ENCODE measurements around the gene HAL. TPM values are rescaled to one million over a fixed set of nuclear protein-coding genes. Genes with fewer than 3 reads are reported as not detected.

The HAL gene
- total RNA-seq, 1 donor from 2014 or later, result 2.5 TPM

- H3K9me3 Mint-ChIP-seq, result no peaks in the 10 kb centered on the region
- no peak for ATAC-seq (ENCODE audit: low read depth)
Observed at GRCh38 chr12:96028538-96028937, 32.4 kb upstream of the HAL start.

DNA sequence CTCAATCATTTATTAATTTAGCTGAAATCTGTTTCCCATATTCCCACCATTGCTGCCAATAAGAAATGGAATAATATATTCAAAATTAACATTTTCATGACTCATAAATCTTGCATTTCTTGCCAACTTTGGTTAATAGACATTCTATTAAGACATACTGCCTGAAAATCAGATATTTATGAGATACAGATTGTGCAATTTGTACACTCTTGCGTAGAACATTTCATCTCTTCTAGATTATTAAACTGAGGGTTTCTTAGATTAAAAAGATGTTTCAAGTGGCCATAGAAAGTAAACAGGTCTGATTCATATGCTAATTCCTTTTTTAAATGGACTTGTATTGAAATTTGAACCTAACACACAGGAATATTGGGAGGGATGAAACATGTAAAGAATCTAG lies 30.2 kb upstream of the HAL start:
- peaks cover 68% of the 10 kb centered on the region for H3K36me3 Mint-ChIP-seq (ENCODE audit: low read depth)
- TF ChIP-seq, protein P1, sequence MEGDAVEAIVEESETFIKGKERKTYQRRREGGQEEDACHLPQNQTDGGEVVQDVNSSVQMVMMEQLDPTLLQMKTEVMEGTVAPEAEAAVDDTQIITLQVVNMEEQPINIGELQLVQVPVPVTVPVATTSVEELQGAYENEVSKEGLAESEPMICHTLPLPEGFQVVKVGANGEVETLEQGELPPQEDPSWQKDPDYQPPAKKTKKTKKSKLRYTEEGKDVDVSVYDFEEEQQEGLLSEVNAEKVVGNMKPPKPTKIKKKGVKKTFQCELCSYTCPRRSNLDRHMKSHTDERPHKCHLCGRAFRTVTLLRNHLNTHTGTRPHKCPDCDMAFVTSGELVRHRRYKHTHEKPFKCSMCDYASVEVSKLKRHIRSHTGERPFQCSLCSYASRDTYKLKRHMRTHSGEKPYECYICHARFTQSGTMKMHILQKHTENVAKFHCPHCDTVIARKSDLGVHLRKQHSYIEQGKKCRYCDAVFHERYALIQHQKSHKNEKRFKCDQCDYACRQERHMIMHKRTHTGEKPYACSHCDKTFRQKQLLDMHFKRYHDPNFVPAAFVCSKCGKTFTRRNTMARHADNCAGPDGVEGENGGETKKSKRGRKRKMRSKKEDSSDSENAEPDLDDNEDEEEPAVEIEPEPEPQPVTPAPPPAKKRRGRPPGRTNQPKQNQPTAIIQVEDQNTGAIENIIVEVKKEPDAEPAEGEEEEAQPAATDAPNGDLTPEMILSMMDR (IDR thresholded peaks at IDR 0.05), result no peak
- POLR2A ChIA-PET, result no interaction called here
- H3K27ac Mint-ChIP-seq, result no peak overlapping the region
- intact Hi-C loops (cut with micrococcal nuclease), result no loop called here
- CTCF ChIA-PET, result interaction anchor here (0.6 to 0.9 kb wide), 3 partner anchors 28 to 444 kb away, joined by 3 to 4 read pairs (median 3); no protein-coding TSS in a partner anchor
- ATAC-seq (ENCODE audit: low read depth), result no peak
- no peaks in the 10 kb centered on the region for H3K9me3 Mint-ChIP-seq
- no peak overlapping the region for H3K4me3 Mint-ChIP-seq
- peaks cover 33% of the 10 kb centered on the region for H3K4me1 Mint-ChIP-seq
- no peak for DNase-seq
- no peaks in the 10 kb centered on the region for H3K27me3 Mint-ChIP-seq

More at GRCh38 chr12:96028538-96028937, 32.4 kb upstream of the HAL start:
- intact Hi-C loops (cut with micrococcal nuclease), result no loop called here
- ChIA-PET POLR2A (no interaction called here), CTCF (no interaction called here)
- no peaks in the 10 kb centered on the region for H3K27me3 Mint-ChIP-seq
- H3K27ac Mint-ChIP-seq, result no peak overlapping the region
- no peak overlapping the region for H3K4me3 Mint-ChIP-seq
- TF ChIP-seq, protein P1 (IDR thresholded peaks at IDR 0.05), result no peak
- H3K36me3 Mint-ChIP-seq (ENCODE audit: low read depth), result peaks cover 51% of the 10 kb centered on the region
- peaks cover 38% of the 10 kb centered on the region for H3K4me1 Mint-ChIP-seq
- no peak for DNase-seq

DNA sequence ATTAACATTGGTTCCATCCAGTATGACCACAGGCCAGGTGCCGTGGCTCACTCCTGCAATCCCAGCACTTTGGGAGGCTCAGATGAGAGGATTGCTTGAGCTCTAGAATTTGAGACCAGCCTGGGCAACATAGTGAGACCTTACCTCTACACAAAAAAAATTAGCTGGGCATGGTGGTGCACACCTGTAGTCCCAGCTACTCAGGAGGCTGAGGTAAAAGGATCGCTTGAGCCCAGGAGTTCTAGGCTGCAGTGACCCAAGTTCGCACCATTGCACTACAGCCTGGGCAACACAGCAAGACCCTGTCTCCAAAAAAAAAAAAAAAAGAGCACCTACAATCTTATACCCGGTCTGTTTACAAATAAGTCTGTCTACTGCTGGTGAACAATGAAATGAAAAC lies 29.4 kb upstream of the HAL start:
- Mint-ChIP-seq H3K27me3 (no peaks in the 10 kb centered on the region), H3K36me3 (ENCODE audit: low read depth) (peaks cover 68% of the 10 kb centered on the region), H3K4me1 (peaks cover 36% of the 10 kb centered on the region), H3K4me3 (no peak overlapping the region), H3K9me3 (no peaks in the 10 kb centered on the region), H3K27ac (no peak overlapping the region)
- ATAC-seq (ENCODE audit: low read depth), result no peak
- CTCF ChIA-PET, result interaction anchor here (0.6 kb wide), 1 partner anchor 390 kb away, joined by 4 read pairs; no protein-coding TSS in a partner anchor
- no peak for DNase-seq
- POLR2A ChIA-PET, result interaction anchor here (0.6 to 0.7 kb wide), 2 partner anchors 469 to 490 kb away, joined by 3 to 6 read pairs; no protein-coding TSS in a partner anchor
- TF ChIP-seq, protein P1 (IDR thresholded peaks at IDR 0.05), result no peak
- intact Hi-C loops (cut with micrococcal nuclease), result no loop called here

DNA sequence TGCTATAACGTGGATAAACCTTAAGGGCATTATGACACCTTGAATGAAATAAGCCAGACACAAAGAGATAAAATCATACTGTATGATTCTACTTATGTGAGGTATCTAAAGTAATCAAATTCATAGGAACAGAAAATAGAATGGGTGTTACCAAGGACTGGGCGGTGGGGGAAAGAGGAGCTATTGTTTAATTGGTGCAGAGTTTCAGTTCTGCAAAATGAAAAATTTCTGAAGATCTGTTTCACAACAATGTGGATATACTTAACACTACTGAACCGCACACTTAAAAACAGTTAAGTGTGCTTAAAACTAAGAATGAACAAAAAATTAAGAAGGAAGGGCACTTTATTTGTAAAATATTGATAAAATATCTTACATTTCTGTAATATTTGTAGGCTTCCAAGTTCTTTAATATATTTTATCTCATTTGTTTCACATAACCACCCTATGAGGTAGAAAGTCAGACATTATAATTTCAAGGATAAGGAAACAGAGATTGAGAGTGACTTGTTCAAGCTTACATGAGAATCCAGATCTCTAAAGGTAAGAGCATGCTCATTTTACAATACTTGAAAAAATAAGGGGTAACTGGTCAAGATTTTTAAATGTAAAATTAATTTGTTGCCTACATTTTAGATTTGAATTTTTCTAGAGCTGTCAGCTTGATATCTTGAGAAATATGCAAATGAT lies 24.3 kb upstream of the HAL start:
- H3K9me3 Mint-ChIP-seq, result no peaks in the 10 kb centered on the region
- DNase-seq, result no peak
- H3K4me1 Mint-ChIP-seq, result peaks cover 33% of the 10 kb centered on the region
- intact Hi-C loops (cut with micrococcal nuclease), result loop anchor here (1.0 to 2.0 kb wide), 4 partner anchors 15 to 195 kb away; partner anchors contain the start of genes AMDHD1, CCDC38 and LTA4H
- ATAC-seq (ENCODE audit: low read depth), result peak; percentile 96
- POLR2A ChIA-PET, result interaction anchor here (0.5 to 2.8 kb wide), 10 partner anchors 11 to 380 kb away, joined by 3 to 16 read pairs (median 5); partner anchors contain the start of genes CDK17 and LTA4H
- peak overlapping the region; percentile 90 for H3K27ac Mint-ChIP-seq
- H3K36me3 Mint-ChIP-seq (ENCODE audit: low read depth), result peaks cover 65% of the 10 kb centered on the region
- H3K4me3 Mint-ChIP-seq, result peak overlapping the region; percentile 63
- CTCF ChIA-PET, result interaction anchor here (0.8 to 1.8 kb wide), 3 partner anchors 22 to 195 kb away, joined by 3 to 7 read pairs (median 3); no protein-coding TSS in a partner anchor
- TF ChIP-seq, protein P1 (IDR thresholded peaks at IDR 0.05), result no peak
- no peaks in the 10 kb centered on the region for H3K27me3 Mint-ChIP-seq

DNA sequence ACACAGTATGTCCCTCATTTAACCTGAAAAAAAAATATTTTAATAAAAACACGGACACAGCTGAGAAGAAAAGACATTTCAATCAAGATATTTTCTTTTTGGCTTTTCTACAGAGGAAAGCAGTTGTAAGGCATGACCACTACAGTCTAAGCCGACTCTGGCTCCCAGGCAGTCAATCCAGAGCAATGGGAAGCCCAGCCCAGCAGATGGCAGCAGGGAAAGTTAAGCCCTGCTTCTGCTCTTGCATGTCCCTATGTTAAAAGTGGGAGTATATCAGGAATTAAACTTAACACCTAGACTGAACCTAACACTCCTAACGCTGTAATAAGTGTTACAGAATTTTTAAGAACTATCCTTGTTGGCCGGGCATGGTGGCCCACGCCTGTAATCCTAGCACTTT lies 19.5 kb upstream of the HAL start:
- ATAC-seq (ENCODE audit: low read depth) (no peak), DNase-seq (no peak)
- Mint-ChIP-seq H3K27me3 (no peaks in the 10 kb centered on the region), H3K4me1 (peaks cover 16% of the 10 kb centered on the region), H3K36me3 (ENCODE audit: low read depth) (peaks cover 74% of the 10 kb centered on the region), H3K9me3 (no peaks in the 10 kb centered on the region), H3K27ac (no peak overlapping the region), H3K4me3 (no peak overlapping the region)
- ChIA-PET CTCF (no interaction called here), POLR2A (no interaction called here)
- intact Hi-C loops (cut with micrococcal nuclease), result no loop called here
- TF ChIP-seq, protein P1 (IDR thresholded peaks at IDR 0.05), result no peak

Measured in activated B cell treated with CpG ODN at 0.5 μM for 24 hours (primary cell).